SW 1271 (cell line): ENCODE data around the gene NACC1.

Experiments
- DNase-seq, 2 experiments: peaks; one replicate each; lab custom pipeline; 2025; lab: John Stamatoyannopoulos, UW

NACC1 gene

GRCh38 chr19:13120817-13121216 lies 2.8 kb downstream of the NACC1 start:
- DNase-seq, result no peak

- no peak for DNase-seq
Observed at GRCh38 chr19:13121551-13122274, 3.6 kb downstream of the NACC1 start.

DNA sequence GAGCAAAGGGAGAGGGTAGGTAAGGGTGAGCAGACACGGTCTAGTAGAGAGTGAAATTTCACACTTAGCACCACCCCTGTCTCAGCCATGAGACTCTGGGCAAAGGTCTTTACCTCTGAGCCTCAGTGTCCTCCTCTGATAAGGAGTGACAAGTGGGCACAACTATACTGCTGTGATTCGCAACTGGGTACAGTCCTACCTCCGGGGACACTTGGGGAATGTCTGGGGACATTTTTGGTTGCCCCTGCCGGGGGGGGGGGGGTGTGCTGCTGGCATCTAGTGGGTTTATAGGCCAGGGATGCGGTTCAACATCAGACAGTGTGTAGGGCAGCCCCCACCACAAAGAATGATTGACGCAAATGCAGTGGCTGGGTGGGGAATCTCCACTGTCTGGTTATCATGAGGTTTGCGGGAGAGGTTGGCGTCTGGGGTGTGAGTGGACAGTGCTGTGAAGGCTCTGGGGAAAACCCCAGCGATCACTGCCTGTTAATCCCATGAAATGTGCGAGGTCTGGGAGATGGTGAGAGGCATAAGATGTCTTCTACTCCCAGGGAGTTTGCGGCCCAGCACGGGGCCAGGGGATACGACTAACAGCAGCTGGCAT lies 4.3 kb downstream of the NACC1 start:
- DNase-seq, result no peak

DNA sequence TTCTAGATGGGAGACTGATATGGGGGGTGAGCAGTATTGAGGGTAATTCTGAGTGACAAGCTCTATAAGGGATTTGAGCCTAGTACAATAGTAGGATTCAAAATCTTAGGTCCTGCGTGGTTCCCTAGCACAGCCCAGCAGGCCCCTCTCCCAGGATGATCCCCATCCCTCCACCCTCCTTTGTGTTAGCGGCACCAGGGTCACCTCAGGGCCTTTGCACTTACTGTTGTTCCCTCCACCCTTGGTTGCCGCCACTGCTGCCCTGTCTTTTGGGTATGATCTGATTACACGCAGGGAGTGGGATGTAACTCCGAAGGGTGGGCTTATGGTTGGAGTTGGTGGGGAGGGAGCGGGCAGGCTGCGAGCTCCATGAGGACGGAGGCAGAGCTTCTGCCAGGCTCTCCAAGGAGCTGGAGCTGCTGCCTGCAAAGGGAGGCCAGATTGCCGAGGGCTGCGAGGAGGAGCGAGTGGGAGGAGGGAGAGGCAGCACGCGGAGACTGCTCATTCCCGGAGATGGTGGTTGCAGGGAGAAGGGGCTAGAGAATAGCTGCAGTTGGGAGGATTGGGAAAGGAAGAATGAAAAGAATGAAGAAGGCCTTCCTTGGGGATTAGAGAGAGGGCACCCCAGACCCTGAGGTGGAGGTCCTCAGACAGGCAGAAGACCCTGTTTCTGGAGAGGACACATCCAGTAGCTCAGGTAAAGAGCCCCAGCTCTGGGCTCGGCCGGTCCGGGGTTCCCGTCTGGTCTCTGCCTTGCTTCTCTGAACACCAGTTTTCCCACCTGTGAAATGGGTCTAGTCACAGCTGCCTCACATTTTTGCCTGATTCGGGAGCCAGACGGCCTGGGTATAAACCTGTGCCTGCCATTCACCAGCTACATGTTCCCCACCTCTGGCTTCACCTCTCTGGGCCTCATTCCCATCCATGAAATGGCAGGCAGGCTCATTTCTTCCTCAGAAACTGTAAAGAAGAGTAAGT lies 5.2 kb downstream of the NACC1 start:
- DNase-seq, result no peak

GRCh38 chr19:13127051-13127450 lies 9.0 kb downstream of the NACC1 start:
- DNase-seq, result no peak

DNA sequence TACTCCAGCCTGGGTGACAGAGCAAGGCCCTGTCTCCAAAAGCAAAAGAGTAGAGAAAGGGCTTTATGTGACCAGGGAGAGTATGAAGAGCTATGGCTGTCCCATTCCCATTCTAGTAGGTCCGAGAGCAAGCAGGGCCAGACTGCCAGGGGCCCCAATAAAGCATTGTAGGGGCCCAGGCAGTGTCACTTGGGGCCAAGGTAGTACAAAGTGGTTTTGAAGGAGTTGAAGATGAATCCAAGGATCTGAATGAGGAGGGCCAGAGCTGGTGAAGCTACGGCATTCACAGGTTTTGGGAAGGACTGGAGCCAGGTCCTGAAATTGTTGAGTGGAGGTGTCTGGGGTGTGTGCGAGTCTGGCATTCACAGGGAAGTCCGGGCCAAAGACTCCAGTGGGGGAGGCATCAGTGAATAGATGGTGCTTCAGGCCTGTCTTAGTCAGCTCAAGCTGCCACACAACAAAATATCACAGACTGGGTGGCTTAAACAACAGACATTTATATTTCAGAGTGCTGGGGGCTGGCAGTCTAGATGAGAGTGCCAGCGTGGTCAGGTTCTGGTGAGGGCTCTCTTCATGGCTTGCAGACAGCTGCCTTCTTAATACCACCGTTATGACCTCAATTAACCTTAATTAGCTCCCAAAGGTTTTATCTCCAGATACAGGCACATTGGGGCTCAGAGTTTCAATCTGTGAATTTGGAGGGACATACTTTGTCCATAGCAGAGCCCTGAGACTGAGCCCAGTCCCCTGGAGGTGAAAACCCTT lies 9.9 kb downstream of the NACC1 start:
- DNase-seq, result no peak

DNA sequence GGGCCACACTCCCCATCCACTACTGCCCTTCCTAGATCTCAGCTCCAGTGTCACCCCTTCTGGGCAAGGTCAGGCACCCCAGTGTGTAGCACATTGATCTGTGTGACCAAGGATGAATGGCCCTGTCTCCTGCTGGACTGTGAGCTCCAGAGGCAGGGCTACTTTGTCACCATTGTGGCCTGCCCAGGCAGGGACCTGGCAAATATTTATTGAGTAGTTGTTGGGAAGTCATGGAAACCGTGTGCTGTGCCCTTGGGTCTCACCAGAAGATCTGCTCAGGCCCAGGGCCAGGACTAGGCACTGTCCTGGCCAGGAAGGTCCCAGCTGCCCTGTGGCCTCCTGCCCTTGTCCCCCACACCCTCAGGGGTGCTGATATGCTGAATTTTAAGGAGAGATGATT lies 10.5 kb downstream of the NACC1 start:
- DNase-seq, result no peak

- no peak for DNase-seq
Observed at GRCh38 chr19:13129384-13129783, 11.3 kb downstream of the NACC1 start.

DNA sequence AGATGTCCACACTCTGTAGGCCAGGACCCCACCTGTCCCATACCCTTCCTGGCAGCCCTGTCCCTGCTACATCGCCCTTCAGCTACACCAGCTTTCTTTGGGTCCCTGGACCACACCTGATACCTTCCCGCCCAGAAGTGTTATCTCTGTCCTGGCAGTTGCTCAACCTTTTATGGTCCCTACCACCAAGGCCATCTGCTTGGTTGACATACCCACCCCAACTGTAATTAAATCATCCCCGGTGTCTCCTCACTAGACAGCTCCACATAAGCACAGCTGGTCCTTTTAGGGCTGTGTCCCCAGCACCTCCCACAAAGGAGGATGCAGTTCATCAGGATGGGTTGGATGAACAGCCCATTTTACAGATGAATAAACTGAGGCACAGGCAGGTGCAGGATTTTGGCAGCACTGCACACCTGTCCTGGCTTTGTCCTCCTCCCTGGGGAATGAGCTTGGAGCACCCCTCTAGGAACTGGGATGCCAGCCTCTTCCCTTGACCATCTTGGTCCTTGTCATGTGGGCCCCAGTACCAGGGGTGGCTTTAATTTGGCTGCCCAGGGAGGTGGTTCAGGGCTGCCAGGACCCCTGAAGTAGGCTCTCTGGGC lies 12.9 kb downstream of the NACC1 start:
- no peak for DNase-seq

DNA sequence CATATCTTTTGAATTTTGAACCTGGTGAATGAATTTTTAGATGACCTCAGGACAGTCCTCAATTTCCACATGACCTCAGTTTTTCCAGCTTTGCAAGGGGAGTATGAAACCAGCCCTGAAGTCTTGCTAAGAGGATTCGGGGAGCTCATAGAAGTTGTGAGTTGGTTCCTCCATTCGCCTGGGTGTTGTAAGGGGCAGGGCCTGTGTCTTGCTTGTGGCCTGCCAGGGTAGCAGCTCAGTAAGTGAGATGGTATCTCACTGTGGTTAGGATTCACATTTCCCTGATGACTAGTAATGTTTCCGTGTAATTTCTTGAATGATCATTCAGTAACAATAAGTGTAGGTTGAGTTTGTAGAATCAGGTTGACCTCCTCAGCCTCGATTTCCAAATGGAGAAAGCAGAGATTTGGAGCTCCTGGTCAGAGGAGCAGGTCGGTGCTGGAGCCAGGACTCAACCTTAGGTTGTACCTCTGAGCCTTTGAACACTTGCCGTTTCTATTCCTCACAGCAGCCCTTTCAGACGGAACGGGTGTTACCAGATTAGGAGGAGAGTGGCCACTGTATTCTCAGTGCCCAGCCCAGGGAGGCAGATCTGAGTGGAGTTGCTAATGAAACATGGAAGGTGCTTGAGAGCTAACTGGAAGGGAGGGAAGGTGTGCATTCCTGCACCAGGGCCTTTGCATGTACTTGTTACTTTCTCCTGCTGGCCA lies 14.6 kb downstream of the NACC1 start:
- DNase-seq, result no peak

GRCh38 chr19:13133241-13133870 lies 15.3 kb downstream of the NACC1 start:
- no peak for DNase-seq

GRCh38 chr19:13134626-13135025 lies 16.6 kb downstream of the NACC1 start:
- no peak for DNase-seq

GRCh38 chr19:13135068-13136062 lies 17.3 kb downstream of the NACC1 start:
- no peak for DNase-seq

GRCh38 chr19:13137290-13137794 lies 19.3 kb downstream of the NACC1 start:
- DNase-seq, result no peak

- no peak for DNase-seq
Observed at GRCh38 chr19:13138171-13138915, 20.3 kb downstream of the NACC1 start.

DNA sequence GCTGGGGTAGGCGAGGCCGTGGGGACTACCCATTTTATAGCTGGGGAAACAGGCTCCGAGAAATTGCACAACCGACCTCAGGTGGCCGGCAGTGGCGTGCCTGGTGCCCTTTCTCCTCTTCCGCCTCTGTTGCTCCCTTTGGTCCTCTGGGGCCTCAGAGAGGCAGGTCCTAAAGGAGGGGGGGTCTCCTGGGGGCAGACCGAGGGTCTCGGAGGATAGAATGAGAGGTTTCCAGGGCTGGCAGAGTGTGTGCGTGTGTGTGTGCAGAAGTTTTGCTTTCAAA lies 20.8 kb downstream of the NACC1 start:
- DNase-seq, result no peak

DNA sequence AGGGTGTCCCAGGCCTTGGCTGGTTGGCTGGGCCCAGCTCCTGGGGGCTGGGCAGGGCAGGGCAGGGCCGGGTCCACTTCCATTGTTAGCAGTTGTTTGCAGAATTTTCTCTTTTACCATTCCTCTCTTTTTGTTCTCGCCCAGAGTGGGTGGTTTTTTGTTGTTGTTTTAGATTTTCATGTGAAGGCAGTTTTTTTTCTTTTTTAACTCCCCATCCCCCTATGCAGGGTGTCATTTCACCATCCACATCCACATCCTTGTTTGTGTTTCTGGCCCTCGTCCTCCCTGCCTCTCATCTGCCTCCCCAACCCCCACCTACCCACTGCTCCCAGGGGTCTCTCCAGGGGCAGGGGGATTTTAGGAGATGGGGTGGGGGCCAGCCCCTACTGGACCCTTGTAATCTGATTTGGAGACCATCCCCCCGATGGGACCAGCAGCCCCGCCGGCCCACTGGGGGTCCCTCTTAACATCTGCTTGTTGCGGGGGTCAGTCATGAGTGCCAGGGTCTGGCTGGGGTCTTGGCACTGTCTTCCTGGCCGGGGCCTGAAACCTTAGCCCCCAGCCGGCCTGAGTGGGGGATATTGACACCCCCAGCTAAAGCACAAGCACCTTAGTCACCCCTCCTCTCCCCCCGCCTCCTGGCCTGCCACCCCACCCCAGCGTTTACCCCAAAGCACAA lies 21.7 kb downstream of the NACC1 start:
- no peak for DNase-seq
